PFSK-1 (cell line): ENCODE measurements around the gene PFDN4.

ENCODE experiments used
- FOXP2 ChIP-seq: optimal IDR thresholded peaks from 2 replicates; pipeline ENCODE3; 2011; ENCODE audit warnings: borderline replicate concordance, control low read depth, inconsistent platforms; ENCODE audit not compliant: insufficient read depth; ENCODE audit errors: extremely low read length, extremely low read depth
- POLR2AphosphoS5 ChIP-seq: IDR thresholded peaks from 2 replicates; pipeline ENCODE4 v1.6.1; 2012; ENCODE audit warnings: low read depth, mild to moderate bottlenecking, control low read depth, low read length, moderate library complexity
- SIN3A ChIP-seq: IDR thresholded peaks from 2 replicates; pipeline ENCODE4 v1.6.1; 2012; ENCODE audit warnings: mild to moderate bottlenecking, low read length, moderate library complexity, borderline replicate concordance; ENCODE audit not compliant: insufficient read depth
- TAF1 ChIP-seq: IDR thresholded peaks from 2 replicates; pipeline ENCODE4 v1.6.1; 2012; ENCODE audit warnings: low read length, control low read depth, borderline replicate concordance; ENCODE audit not compliant: insufficient read depth
- TF ChIP-seq, protein P1 (sequence below), 2 experiments: IDR thresholded peaks; 2 replicates each; pipeline versions ENCODE4 v1.6.1 to v1.8.0; 2011 to 2012; ENCODE audit warnings: low read depth in 2 of 2, low read length in 2 of 2, control low read depth in 1 of 2, inconsistent platforms in 1 of 2, mild to moderate bottlenecking in 1 of 2, moderate library complexity in 1 of 2; ENCODE audit not compliant: insufficient read depth in 1 of 2

The PFDN4 gene

DNA sequence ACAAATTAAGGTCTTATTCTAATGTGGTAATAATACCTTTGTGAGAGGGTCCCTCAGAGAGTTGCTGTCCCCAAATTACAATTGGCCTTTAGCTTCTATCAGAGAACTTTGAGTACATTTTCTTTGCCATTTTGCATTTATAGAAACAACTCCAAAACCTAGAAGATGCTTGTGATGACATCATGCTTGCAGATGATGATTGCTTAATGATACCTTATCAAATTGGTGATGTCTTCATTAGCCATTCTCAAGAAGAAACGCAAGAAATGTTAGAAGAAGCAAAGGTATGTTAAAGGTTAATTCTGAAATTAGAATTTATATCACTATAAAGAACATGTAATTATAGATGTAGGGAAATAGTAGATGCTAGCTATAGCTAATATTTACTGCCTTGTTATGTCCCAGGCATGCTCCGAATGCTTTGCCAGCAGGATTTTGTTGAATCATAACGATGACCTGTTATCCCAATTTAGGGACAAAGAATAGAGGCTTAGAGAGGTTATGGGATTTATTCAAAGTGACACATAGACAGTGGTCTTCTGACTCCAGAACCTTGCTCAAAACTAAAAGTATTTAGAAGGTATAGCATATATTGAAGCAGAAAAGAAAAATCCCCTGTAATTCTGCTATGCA lies 7.4 kb downstream of the PFDN4 start:
- TF ChIP-seq POLR2AphosphoS5 = no peak

DNA sequence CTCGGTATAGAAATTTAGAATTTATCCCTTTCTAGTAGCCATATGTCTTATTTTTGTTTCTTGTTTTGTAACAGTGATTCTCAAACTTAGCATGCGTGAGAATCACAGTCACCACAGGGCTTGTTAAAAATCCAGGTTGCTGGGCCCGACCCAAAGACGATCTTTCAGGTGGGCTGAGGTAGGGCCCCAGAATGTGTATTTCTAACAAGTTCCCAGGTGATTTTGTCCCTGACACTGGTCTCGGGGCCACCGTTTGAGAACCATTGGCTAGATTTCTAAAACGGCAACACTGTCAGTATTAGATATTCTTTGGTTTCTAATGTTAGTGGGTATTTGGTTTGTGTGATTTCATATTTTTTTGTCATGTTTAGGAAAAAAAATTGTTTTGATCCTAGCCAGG lies 9.9 kb downstream of the PFDN4 start:
- TF ChIP-seq POLR2AphosphoS5 (no peak), FOXP2 (no peak), TAF1 (no peak), SIN3A (no peak)
- TF ChIP-seq, protein P1, sequence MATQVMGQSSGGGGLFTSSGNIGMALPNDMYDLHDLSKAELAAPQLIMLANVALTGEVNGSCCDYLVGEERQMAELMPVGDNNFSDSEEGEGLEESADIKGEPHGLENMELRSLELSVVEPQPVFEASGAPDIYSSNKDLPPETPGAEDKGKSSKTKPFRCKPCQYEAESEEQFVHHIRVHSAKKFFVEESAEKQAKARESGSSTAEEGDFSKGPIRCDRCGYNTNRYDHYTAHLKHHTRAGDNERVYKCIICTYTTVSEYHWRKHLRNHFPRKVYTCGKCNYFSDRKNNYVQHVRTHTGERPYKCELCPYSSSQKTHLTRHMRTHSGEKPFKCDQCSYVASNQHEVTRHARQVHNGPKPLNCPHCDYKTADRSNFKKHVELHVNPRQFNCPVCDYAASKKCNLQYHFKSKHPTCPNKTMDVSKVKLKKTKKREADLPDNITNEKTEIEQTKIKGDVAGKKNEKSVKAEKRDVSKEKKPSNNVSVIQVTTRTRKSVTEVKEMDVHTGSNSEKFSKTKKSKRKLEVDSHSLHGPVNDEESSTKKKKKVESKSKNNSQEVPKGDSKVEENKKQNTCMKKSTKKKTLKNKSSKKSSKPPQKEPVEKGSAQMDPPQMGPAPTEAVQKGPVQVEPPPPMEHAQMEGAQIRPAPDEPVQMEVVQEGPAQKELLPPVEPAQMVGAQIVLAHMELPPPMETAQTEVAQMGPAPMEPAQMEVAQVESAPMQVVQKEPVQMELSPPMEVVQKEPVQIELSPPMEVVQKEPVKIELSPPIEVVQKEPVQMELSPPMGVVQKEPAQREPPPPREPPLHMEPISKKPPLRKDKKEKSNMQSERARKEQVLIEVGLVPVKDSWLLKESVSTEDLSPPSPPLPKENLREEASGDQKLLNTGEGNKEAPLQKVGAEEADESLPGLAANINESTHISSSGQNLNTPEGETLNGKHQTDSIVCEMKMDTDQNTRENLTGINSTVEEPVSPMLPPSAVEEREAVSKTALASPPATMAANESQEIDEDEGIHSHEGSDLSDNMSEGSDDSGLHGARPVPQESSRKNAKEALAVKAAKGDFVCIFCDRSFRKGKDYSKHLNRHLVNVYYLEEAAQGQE (IDR thresholded peaks at IDR 0.05; ENCODE audit: insufficient read depth in 1 of 2, low read depth in 2 of 2, low read length in 2 of 2) = no peak

DNA sequence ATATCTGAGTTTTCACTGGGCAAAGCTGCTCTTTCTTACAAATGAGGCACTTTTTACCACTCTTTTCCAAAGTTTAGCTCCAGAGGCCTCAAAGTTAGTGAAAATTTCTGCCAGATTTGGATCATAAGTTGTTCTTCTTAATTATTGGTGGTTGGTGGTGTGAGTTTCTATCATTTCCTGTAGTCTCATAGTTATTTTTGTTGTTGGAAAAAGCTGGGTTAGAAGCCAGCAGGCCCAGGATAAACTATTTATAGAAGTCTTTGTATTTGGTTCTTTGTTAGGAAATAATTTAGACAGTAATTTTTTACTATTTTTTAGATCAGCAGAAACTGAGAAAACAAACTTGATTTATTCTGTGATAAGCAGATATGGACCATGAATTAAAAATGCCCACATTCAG lies 10.6 kb downstream of the PFDN4 start:
- no peak for TF ChIP-seq POLR2AphosphoS5
- no peak for TF ChIP-seq FOXP2
- no peak for TF ChIP-seq TAF1
- TF ChIP-seq, protein P1 (IDR thresholded peaks at IDR 0.05; ENCODE audit: insufficient read depth in 1 of 2, low read depth in 2 of 2, low read length in 2 of 2) = no peak
- no peak for TF ChIP-seq SIN3A

DNA sequence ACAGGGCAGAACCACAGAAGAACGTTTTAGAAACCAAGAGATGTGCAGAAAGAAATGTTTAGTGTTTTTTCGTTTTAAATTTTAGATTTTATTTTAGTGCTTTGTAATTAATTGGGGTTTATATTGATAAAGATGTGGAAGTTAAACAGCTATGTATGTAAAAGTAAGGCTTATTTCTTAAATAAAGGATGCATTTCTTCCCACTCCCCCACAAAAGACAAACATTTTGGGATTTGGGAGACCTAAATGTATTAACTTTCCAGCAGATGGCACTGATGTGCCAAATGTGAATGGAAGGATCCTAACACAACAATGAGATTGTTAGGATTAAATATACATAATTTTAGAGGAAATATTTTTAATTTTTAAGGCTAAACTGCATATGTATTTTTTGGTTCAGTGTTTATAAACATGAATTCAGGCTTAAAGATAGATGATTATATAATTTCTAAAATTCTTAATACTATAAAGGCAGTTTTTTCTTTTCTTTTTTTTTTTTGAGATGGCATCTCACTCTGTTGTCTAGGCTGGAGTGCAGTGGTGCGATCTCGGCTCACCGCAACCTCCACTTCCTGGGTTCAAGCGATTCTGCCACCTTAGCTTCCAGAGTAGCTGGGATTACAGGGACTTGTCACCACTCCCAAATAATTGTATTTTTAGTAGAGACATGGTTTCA lies 12.0 kb downstream of the PFDN4 start:
- no peak for TF ChIP-seq FOXP2
- TF ChIP-seq POLR2AphosphoS5 = no peak
- TF ChIP-seq SIN3A = no peak
- TF ChIP-seq, protein P1 (IDR thresholded peaks at IDR 0.05; ENCODE audit: insufficient read depth in 1 of 2, low read depth in 2 of 2, low read length in 2 of 2) = no peak
- no peak for TF ChIP-seq TAF1

DNA sequence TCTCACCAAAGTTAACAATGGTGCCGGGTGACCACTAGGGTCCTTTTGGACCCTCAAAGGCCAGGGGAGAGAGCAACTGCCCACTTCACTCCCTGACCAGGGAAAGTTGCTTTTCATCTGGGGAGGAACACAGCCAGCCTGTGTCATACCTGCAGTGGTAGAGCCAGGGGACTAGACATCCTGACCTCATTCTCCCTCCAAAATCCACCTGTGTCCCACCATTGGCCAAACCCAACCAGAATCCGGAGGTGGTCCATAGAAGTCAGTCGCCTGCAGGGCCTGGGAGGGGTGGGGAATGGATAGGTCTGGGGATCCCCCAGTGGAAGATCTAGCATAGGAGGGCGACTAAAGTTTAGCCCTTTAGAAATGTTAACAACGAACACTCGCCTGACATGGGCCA lies 12.8 kb downstream of the PFDN4 start:
- TF ChIP-seq SIN3A (no peak), TAF1 (no peak)

DNA sequence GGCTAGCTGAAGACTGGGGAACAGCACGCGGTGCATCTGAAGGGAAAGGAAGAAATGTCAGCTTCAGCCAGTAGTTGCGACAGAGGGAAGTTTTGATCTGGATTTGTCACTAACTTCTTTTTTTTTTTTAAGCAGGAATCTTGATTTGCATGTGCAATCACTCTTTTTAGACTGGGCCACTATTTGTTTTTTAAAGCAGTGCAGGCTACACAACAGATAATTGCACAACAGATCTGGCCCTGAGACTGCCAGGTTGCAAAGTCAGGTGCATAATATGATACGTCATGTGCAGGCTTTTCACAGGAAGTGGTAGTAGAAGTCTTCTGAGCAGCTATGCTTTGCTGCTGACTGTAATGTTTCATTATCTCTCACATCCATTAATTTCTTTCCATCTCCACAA lies 13.5 kb downstream of the PFDN4 start:
- TF ChIP-seq, protein P1 (IDR thresholded peaks at IDR 0.05; ENCODE audit: insufficient read depth in 1 of 2, low read depth in 2 of 2, low read length in 2 of 2) = no peak
- TF ChIP-seq SIN3A = no peak
- no peak for TF ChIP-seq TAF1
- no peak for TF ChIP-seq POLR2AphosphoS5
- no peak for TF ChIP-seq FOXP2
